SK-N-SH treated with all-trans-retinoic acid at 6 μM for 48 hours (cell line): Measurements from ENCODE around the gene ACVR1B.
A peak's percentile ranks its signal among the peaks of the same experiment; 100 is the strongest.

Experiments used
- ATAC-seq: fragments of 200-7000 bp; cut with Tn5 transposase; 3 replicates; pipeline ENCODE4 v1.9.1; 2020; ENCODE audit warnings: mild to moderate bottlenecking, moderate library complexity
- ESRRG ChIP-seq: fragments of 250-450 bp; sonication (Bioruptor Pico); IDR thresholded peaks from 2 replicates; pipeline ENCODE4 v1.6.1; 2021; ENCODE audit warnings: mild to moderate bottlenecking
- GLIS3 ChIP-seq: fragments of 250-450 bp; sonication (Bioruptor Pico); IDR thresholded peaks from 2 replicates; pipeline ENCODE4 v1.5.0; 2020; ENCODE audit warnings: mild to moderate bottlenecking, moderate library complexity
- ISL1 ChIP-seq: fragments of 250-450 bp; sonication (Bioruptor Pico); IDR thresholded peaks from 2 replicates; pipeline ENCODE4 v2.1.2; 2022; ENCODE audit warnings: mild to moderate bottlenecking, moderate library complexity
- OSR1 ChIP-seq: fragments of 250-450 bp; sonication (Bioruptor Pico); IDR thresholded peaks from 2 replicates; pipeline ENCODE4 v1.8.0; 2022; ENCODE audit warnings: moderate library complexity, mild to moderate bottlenecking, inconsistent platforms
- PPARA ChIP-seq: fragments of 250-450 bp; sonication (Bioruptor Pico); IDR thresholded peaks from 2 replicates; pipeline ENCODE4 v1.5.0; 2020; ENCODE audit warnings: mild to moderate bottlenecking, borderline replicate concordance
- RARB ChIP-seq: fragments of 250-450 bp; sonication (Bioruptor Pico); IDR thresholded peaks from 2 replicates; pipeline ENCODE4 v1.8.0; 2021; ENCODE audit warnings: mild to moderate bottlenecking, moderate library complexity
- SNAI2 ChIP-seq: fragments of 250-450 bp; sonication (Bioruptor Pico); IDR thresholded peaks from 2 replicates; pipeline ENCODE4 v1.5.0; 2020; ENCODE audit warnings: mild to moderate bottlenecking, moderate library complexity
- TCF4 ChIP-seq: fragments of 250-450 bp; sonication (Bioruptor Pico); IDR thresholded peaks from 2 replicates; pipeline ENCODE4 v1.8.0; 2021; ENCODE audit warnings: mild to moderate bottlenecking, moderate library complexity, borderline replicate concordance
- TOX ChIP-seq: fragments of 250-450 bp; sonication (Bioruptor Pico); IDR thresholded peaks from 2 replicates; pipeline ENCODE4 v1.8.0; 2021; ENCODE audit warnings: mild to moderate bottlenecking, moderate library complexity, borderline replicate concordance
- ZFP3 ChIP-seq: fragments of 250-450 bp; sonication (Bioruptor Pico); IDR thresholded peaks from 2 replicates; pipeline ENCODE4 v1.5.0; 2020; ENCODE audit warnings: mild to moderate bottlenecking, moderate library complexity
- ZFP30 ChIP-seq: fragments of 450-650 bp; formaldehyde crosslinking; IDR thresholded peaks from 2 replicates; pipeline ENCODE4 v1.5.0; 2022; ENCODE audit warnings: mild to moderate bottlenecking, moderate library complexity
- ZNF565 ChIP-seq: fragments of 450-650 bp; formaldehyde crosslinking; conservative IDR thresholded peaks from 2 replicates; pipeline ENCODE4 v1.5.0; 2020; ENCODE audit warnings: low read depth, mild to moderate bottlenecking, moderate library complexity
- ZNF8 ChIP-seq: fragments of 450-650 bp; formaldehyde crosslinking; IDR thresholded peaks from 2 replicates; pipeline ENCODE4 v1.5.0; 2020; ENCODE audit warnings: mild to moderate bottlenecking, moderate library complexity
- TF ChIP-seq, protein P1 (sequence below): fragments of 250-450 bp; sonication (Bioruptor Pico); IDR thresholded peaks from 2 replicates; pipeline ENCODE4 v1.8.0; 2021; ENCODE audit warnings: low read depth, mild to moderate bottlenecking, moderate library complexity, borderline replicate concordance
- TF ChIP-seq, protein P2 (sequence below): fragments of 250-450 bp; sonication (Bioruptor Pico); IDR thresholded peaks from 2 replicates; pipeline ENCODE4 v1.8.0; 2020; ENCODE audit warnings: mild to moderate bottlenecking, moderate library complexity, borderline replicate concordance
- TF ChIP-seq, protein P3 (sequence below): fragments of 250-450 bp; sonication (Bioruptor Pico); IDR thresholded peaks from 2 replicates; pipeline ENCODE4 v1.5.1; 2020; ENCODE audit warnings: low read depth, mild to moderate bottlenecking, moderate library complexity
- TF ChIP-seq, protein P4 (sequence below): fragments of 250-450 bp; sonication (Bioruptor Pico); IDR thresholded peaks from 2 replicates; pipeline ENCODE4 v1.5.0; 2020; ENCODE audit warnings: mild to moderate bottlenecking, moderate library complexity

The ACVR1B gene

DNA sequence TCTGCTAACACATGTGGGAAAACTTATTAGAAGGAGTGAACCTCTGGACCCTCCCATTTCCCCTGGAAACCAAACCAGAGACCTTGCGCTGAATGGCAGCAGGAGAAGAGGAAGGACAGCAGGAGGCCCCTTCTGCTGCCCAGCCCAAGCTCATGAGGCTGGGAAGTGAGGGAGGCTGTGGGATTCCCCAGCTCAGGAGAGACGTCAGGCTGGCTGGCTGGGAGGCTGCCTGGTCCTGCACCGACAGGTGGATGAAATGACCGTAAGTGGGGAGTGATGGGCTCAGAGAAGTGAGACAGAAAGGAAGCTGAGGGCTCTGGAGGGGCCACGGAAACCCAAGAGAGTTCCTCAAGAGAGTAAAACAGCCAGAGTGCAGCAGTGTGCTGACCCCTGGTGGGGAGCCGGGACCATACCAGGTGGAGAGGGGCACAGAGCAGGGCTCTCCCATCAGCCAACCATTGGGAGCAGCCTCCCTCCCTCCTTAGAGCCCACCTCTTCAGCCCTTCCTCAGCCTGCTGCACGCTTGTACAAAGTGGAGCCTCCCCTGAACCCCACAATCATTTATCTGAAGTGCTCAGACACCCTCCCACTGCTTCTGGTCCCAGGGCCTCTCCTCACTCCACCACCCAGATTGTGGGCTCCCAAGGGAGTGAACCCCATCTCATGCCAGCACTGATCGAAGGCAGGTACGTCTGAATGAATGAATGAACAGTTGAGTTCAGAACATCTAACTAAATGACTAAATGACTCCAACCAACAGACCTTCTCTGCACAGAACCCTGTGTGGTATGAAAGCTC, 69.2 kb downstream of the ACVR1B start:
- no peak for TF ChIP-seq ZFP30 (CRISPR knock-in tag)
- no peak for TF ChIP-seq GLIS3 (CRISPR knock-in tag)
- no peak for TF ChIP-seq ZNF8 (CRISPR knock-in tag)
- ATAC-seq, result peak; percentile 64

DNA sequence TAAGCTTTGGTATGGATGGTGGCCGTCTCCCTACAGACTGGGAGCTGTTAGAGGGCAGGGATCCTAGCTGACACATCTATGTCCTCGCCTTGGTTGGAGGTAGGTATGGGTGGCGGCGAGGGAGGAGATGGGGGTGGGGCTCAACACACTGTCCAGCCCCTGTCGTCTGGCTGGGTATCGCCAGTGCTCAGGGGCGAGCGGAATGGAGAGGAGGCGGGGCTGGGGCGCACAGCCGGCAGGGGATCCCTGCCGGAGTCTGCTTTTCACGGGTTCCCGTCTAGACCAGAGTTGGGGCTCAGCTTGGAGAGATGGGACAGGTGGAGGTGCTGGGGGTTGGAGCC, 71.3 kb downstream of the ACVR1B start:
- ATAC-seq, result peak; percentile 1
- TF ChIP-seq TCF4 (CRISPR knock-in tag) (no peak), TOX (no peak), ISL1 (CRISPR knock-in tag) (no peak), GLIS3 (CRISPR knock-in tag) (no peak), SNAI2 (CRISPR knock-in tag) (no peak), ZNF565 (CRISPR knock-in tag) (no peak), ZFP3 (no peak), ESRRG (CRISPR knock-in tag) (no peak), RARB (CRISPR knock-in tag) (no peak), PPARA (CRISPR knock-in tag) (no peak)
- TF ChIP-seq, protein P1, sequence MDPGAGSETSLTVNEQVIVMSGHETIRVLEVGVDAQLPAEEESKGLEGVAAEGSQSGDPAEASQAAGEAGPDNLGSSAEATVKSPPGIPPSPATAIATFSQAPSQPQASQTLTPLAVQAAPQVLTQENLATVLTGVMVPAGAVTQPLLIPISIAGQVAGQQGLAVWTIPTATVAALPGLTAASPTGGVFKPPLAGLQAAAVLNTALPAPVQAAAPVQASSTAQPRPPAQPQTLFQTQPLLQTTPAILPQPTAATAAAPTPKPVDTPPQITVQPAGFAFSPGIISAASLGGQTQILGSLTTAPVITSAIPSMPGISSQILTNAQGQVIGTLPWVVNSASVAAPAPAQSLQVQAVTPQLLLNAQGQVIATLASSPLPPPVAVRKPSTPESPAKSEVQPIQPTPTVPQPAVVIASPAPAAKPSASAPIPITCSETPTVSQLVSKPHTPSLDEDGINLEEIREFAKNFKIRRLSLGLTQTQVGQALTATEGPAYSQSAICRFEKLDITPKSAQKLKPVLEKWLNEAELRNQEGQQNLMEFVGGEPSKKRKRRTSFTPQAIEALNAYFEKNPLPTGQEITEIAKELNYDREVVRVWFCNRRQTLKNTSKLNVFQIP (CRISPR knock-in tag), result no peak

DNA sequence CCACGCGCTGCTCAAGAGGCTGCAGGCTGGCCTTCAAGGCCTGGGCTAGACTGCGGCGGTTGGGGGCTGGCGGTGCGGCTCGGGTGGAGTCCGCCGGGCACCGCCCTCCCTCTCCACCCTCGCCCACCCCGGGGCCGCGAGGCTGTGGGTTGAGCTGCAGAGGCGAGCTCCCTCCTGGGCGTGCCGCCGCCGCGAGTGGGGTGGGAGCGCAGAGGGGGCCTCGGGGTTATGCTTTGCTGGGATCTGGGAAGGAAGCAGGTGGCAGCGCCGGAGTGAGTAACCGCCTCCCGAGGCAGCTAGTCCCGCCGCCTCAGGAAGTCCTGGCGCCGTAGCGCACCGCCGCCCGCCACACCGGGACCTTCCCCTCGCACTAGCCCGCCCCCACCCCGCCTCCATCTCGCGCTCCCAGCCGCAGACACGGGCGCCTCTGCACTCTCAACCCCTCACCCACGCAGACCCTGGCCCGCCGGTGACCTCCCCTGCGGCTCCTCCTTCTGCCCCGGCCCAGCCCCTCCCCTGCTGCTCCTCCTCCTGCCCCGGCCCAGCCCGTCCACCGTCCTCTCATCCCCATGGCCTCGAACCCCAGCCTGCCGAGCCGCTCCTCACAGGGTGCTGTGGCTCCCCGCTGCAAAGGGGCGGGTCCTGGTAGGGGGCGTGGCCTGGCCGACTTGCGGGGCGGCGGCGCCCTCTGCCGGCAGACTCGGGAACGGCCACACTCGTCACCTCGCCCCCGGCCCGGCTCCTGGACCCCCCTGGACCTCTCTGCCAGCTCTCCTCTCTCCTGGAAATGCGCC, 71.9 kb downstream of the ACVR1B start:
- peak; percentile 69 for ATAC-seq

DNA sequence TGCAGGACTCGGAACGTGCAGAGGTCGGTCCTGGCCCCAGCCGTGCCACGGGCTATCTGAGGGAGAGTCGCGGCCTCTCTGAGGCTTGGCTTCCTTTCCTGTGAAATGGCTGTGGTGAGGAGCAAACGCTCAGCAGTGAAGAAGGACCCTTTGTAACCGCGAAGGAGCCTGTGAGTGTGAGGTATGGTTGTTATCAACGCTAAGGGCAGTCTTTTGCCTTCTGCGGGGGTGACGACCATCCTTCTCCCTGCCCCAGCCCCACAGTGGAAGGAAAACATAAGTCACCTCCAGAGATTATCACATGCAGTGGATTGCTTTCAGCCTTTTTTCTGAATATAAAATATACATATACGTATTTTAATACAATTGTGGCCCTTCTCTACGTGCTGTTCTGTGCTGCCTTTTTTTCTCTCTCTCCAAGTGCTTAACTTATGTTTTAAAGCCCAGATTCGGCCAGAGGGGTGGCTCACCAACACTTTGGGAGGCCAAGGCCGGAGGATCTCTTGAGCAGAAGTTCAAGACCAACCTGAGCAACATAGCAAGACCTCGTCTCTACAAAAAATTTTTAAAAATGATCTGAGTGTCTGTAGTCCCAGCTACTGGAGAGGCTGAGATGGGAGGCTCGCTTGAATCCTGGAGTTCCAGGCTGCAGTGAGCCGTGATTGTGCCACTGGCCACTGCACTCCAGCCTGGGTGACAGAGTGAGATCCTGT, 72.6 kb downstream of the ACVR1B start:
- TF ChIP-seq ZNF8 (CRISPR knock-in tag) (no peak), TOX (no peak), PPARA (CRISPR knock-in tag) (no peak), OSR1 (CRISPR knock-in tag) (no peak)
- TF ChIP-seq, protein P2, sequence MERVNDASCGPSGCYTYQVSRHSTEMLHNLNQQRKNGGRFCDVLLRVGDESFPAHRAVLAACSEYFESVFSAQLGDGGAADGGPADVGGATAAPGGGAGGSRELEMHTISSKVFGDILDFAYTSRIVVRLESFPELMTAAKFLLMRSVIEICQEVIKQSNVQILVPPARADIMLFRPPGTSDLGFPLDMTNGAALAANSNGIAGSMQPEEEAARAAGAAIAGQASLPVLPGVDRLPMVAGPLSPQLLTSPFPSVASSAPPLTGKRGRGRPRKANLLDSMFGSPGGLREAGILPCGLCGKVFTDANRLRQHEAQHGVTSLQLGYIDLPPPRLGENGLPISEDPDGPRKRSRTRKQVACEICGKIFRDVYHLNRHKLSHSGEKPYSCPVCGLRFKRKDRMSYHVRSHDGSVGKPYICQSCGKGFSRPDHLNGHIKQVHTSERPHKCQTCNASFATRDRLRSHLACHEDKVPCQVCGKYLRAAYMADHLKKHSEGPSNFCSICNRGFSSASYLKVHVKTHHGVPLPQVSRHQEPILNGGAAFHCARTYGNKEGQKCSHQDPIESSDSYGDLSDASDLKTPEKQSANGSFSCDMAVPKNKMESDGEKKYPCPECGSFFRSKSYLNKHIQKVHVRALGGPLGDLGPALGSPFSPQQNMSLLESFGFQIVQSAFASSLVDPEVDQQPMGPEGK (CRISPR knock-in tag), result no peak
- TF ChIP-seq, protein P3, sequence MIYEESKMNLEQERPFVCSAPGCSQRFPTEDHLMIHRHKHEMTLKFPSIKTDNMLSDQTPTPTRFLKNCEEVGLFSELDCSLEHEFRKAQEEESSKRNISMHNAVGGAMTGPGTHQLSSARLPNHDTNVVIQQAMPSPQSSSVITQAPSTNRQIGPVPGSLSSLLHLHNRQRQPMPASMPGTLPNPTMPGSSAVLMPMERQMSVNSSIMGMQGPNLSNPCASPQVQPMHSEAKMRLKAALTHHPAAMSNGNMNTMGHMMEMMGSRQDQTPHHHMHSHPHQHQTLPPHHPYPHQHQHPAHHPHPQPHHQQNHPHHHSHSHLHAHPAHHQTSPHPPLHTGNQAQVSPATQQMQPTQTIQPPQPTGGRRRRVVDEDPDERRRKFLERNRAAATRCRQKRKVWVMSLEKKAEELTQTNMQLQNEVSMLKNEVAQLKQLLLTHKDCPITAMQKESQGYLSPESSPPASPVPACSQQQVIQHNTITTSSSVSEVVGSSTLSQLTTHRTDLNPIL, result no peak
- TF ChIP-seq, protein P4, sequence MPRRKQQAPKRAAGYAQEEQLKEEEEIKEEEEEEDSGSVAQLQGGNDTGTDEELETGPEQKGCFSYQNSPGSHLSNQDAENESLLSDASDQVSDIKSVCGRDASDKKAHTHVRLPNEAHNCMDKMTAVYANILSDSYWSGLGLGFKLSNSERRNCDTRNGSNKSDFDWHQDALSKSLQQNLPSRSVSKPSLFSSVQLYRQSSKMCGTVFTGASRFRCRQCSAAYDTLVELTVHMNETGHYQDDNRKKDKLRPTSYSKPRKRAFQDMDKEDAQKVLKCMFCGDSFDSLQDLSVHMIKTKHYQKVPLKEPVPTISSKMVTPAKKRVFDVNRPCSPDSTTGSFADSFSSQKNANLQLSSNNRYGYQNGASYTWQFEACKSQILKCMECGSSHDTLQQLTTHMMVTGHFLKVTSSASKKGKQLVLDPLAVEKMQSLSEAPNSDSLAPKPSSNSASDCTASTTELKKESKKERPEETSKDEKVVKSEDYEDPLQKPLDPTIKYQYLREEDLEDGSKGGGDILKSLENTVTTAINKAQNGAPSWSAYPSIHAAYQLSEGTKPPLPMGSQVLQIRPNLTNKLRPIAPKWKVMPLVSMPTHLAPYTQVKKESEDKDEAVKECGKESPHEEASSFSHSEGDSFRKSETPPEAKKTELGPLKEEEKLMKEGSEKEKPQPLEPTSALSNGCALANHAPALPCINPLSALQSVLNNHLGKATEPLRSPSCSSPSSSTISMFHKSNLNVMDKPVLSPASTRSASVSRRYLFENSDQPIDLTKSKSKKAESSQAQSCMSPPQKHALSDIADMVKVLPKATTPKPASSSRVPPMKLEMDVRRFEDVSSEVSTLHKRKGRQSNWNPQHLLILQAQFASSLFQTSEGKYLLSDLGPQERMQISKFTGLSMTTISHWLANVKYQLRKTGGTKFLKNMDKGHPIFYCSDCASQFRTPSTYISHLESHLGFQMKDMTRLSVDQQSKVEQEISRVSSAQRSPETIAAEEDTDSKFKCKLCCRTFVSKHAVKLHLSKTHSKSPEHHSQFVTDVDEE, result no peak
- ATAC-seq, result peak; percentile 1; the same call in 1 of the 3 replicates

More for the DNA sequence above, 71.9 kb downstream of the ACVR1B start:
- TF ChIP-seq PPARA (CRISPR knock-in tag) (no peak), ZFP3 (no peak), ISL1 (CRISPR knock-in tag) (no peak)
- TF ChIP-seq, protein P2 (CRISPR knock-in tag), result no peak
